Endothelial cell of umbilical vein (primary cell): ENCODE results near the gene INPP5J. TPM values are rescaled to one million over a fixed set of nuclear protein-coding genes. Genes with fewer than 3 reads are reported as not detected.

Source experiments
- BruUV-seq: library from RNA; stranded (reverse); fragments of 400-500 nt; replicated peaks from 2 replicates; lab custom pipeline; 2021; lab: Mats Ljungman, UMichigan
- CTCF ChIA-PET: fragments of 300-600, 350-600 bp; sonication (Branson Sonifier 250); formaldehyde crosslinking; loops from one replicate; lab custom pipeline; 2021; ENCODE audit warnings: antibody characterized with exemption, inconsistent platforms; lab: Charles Lee
- POLR2A ChIA-PET: fragments of 300-600, 350-600 bp; sonication (Branson Sonifier 250); formaldehyde crosslinking; loops from one replicate; lab custom pipeline; 2021; ENCODE audit warnings: antibody characterized with exemption, inconsistent platforms; lab: Charles Lee
- DNase-seq: peaks from one replicate; pipeline ENCODE4 v3.0.0-alpha.2; 2011; ENCODE audit warnings: low read depth, low spot score
- FAIRE-seq: peaks from 2 replicates; lab custom pipeline; 2011; peaks lifted over from hg19 to GRCh38; lab: Jason Lieb, UNC
- H2AFZ ChIP-seq: 2 replicates; pipeline ENCODE4 v1.6.0; 2012; ENCODE audit warnings: low read depth, low read length, control low read depth, inconsistent platforms
- H3K27ac ChIP-seq: 2 replicates; pipeline ENCODE4 v1.5.1; 2011; ENCODE audit warnings: low read depth, mild to moderate bottlenecking, control low read depth, low read length, moderate library complexity; ENCODE audit not compliant: insufficient read depth
- H3K27me3 ChIP-seq, 2 experiments: 2 replicates each; pipeline versions ENCODE4 v1.6.0 to v1.6.1; 2011; ENCODE audit warnings: low read length in 2 of 2, mixed read lengths in 1 of 2; ENCODE audit not compliant: control insufficient read depth in 2 of 2, insufficient read depth in 2 of 2
- H3K36me3 ChIP-seq, 2 experiments: 2 replicates in 1 of 2; 3 replicates in 1 of 2; pipeline ENCODE4 v1.5.1; 2011; ENCODE audit warnings: low read length in 2 of 2, mild to moderate bottlenecking in 1 of 2, moderate library complexity in 1 of 2; ENCODE audit not compliant: control insufficient read depth in 2 of 2, insufficient read depth in 2 of 2; ENCODE audit errors: extremely low read depth in 1 of 2
- H3K4me1 ChIP-seq: 3 replicates; pipeline ENCODE4 v1.5.1; 2011; ENCODE audit warnings: mild to moderate bottlenecking, low read length; ENCODE audit not compliant: control insufficient read depth, insufficient read depth; ENCODE audit errors: extremely low read depth
- H3K4me2 ChIP-seq: 2 replicates; pipeline ENCODE4 v1.6.1; 2011; ENCODE audit warnings: low read length, control low read depth, mixed read lengths; ENCODE audit not compliant: insufficient read depth
- H3K4me3 ChIP-seq, 3 experiments: fragments of 200-600 bp in 1 of 3; sonication (generic), shearing (Covaris generic) in 1 of 3; replicated peaks in 1 of 3; 2 replicates each; pipeline ENCODE4 v1.5.1; 2011 to 2016; ENCODE audit warnings: control low read depth in 3 of 3, low read length in 3 of 3, mild to moderate bottlenecking in 2 of 3, inconsistent platforms in 1 of 3, low read depth in 1 of 3, moderate library complexity in 1 of 3; ENCODE audit not compliant: insufficient read depth in 1 of 3
- H3K79me2 ChIP-seq: 2 replicates; pipeline ENCODE4 v1.6.0; 2012; ENCODE audit warnings: low read length, inconsistent platforms; ENCODE audit not compliant: control insufficient read depth, insufficient read depth
- H3K9ac ChIP-seq: replicated peaks from 2 replicates; pipeline ENCODE3; 2011; ENCODE audit warnings: low read length, control low read depth; ENCODE audit not compliant: insufficient read depth; ENCODE audit errors: extremely low read depth
- H3K9me1 ChIP-seq: replicated peaks from 3 replicates; pipeline ENCODE4 v1.6.0; 2011; ENCODE audit warnings: mild to moderate bottlenecking, low read length; ENCODE audit not compliant: control insufficient read depth, insufficient read depth; ENCODE audit errors: extremely low read depth
- H3K9me3 ChIP-seq: replicated peaks from 2 replicates; pipeline ENCODE4 v1.5.1; 2012; ENCODE audit warnings: low read length, inconsistent platforms; ENCODE audit not compliant: control insufficient read depth, insufficient read depth
- H4K20me1 ChIP-seq: replicated peaks from 2 replicates; pipeline ENCODE3; 2011; ENCODE audit warnings: mild to moderate bottlenecking, low read length; ENCODE audit not compliant: control insufficient read depth, insufficient read depth; ENCODE audit errors: extremely low read depth
- EZH2 ChIP-seq: IDR thresholded peaks from 2 replicates; pipeline ENCODE4 v1.6.1; 2012; ENCODE audit warnings: borderline replicate concordance, low read depth, mild to moderate bottlenecking, moderate library complexity, low read length, inconsistent platforms; ENCODE audit not compliant: severe bottlenecking
- FOS ChIP-seq: IDR thresholded peaks from 2 replicates; pipeline ENCODE4 v1.6.1; 2011; ENCODE audit warnings: mild to moderate bottlenecking, low read length, moderate library complexity, borderline replicate concordance; ENCODE audit not compliant: insufficient read depth
- GATA2 ChIP-seq: IDR thresholded peaks from 2 replicates; pipeline ENCODE4 v1.7.0; 2011; ENCODE audit warnings: low read depth, mild to moderate bottlenecking, moderate library complexity, mixed read lengths, low read length; ENCODE audit not compliant: insufficient read length, insufficient read depth
- JUN ChIP-seq: IDR thresholded peaks from 2 replicates; pipeline ENCODE4 v1.6.1; 2011; ENCODE audit warnings: borderline replicate concordance, low read depth; ENCODE audit not compliant: insufficient read length, insufficient read depth
- MYC ChIP-seq: IDR thresholded peaks from one replicate; pipeline ENCODE4 v1.6.1; 2011; ENCODE audit warnings: mild to moderate bottlenecking, low read depth, low read length
- POLR2A ChIP-seq: IDR thresholded peaks from 2 replicates; pipeline ENCODE4 v1.6.1; 2012; ENCODE audit warnings: low read depth, mild to moderate bottlenecking, control low read depth, low read length
- POLR2AphosphoS5 ChIP-seq: IDR thresholded peaks from 2 replicates; pipeline ENCODE4 v1.6.1; 2012; ENCODE audit warnings: low read depth, mild to moderate bottlenecking, control low read depth, low read length, moderate library complexity; ENCODE audit not compliant: insufficient read depth
- dilution Hi-C: fragments of 300-500 bp; cut with MboI; formaldehyde crosslinking; loops from one replicate; pipeline ENCODE4 v1.15.0; 2019; ENCODE audit warnings: low sequenced_read_pairs; ENCODE audit not compliant: extremely low pct_ligation_motif_present
- intact Hi-C: fragments of 100-400 bp; cut with micrococcal nuclease; formaldehyde crosslinking; loops from one replicate; pipeline ENCODE4 v1.10.0; 2022
- polyA plus RNA-seq, 4 experiments: library from polyadenylated mRNA; depleted of rRNA in 3 of 4; stranded (reverse) in 3 of 4; unstranded in 1 of 4; fragments of >200 nt; gene quantifications; 2 replicates each; pipeline versions ENCODE4 v1.2.1 to v1.2.3, GENCODE V29; 2011 to 2012; ENCODE audit warnings: missing spikeins in 1 of 4
- total RNA-seq: library from RNA; stranded (reverse); gene quantifications from 2 replicates; pipeline ENCODE4 v1.2.3, GENCODE V29; 2021
- TF ChIP-seq, protein P1 (sequence below), 2 donors: IDR thresholded peaks; 1 replicate in 1 of 2; 2 replicates in 1 of 2; pipeline ENCODE4 v1.5.1; 2011; ENCODE audit warnings: low read length in 2 of 2, mild to moderate bottlenecking in 2 of 2, moderate library complexity in 2 of 2, control low read depth in 1 of 2, inconsistent platforms in 1 of 2, low read depth in 1 of 2; ENCODE audit not compliant: insufficient read depth in 1 of 2; ENCODE audit errors: extremely low read depth in 1 of 2
- TF ChIP-seq, protein P2 (sequence below): IDR thresholded peaks from 2 replicates; pipeline ENCODE4 v1.6.1; 2011; ENCODE audit not compliant: insufficient read depth, insufficient read length

Gene INPP5J
- total and polyA plus RNA-seq, 2 donors (not counting 3 experiments of a cell fraction or from before 2014, with no cell fraction given) = 0.43 to 0.49 TPM

DNA sequence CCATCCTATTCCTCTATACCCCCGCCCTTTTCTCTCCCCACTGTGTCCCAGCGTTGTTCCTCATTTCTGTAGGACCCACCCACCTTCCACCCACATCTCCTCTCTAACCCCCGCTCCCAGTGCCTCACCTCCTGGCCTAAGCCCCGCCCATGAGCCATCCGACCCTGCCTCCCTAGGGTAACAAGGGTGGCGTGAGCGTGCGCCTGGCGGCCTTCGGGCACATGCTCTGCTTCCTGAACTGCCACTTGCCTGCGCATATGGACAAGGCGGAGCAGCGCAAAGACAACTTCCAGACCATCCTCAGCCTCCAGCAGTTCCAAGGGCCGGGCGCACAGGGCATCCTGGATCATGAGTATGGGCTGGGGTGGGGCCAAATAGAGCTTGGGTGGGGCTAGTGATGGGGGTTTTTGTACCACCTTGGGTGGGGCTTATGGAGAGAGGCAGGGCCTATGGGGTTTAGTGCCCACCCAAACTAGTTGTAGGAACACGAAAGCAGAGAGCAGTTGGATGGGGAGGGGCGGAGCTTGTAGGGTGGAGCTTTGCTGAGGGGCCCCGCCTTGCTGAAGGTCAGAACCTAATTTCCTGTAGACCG is 4.5 kb downstream of the INPP5J start:
- H3K9ac ChIP-seq = no peak overlapping the region
- no TSS peak for BruUV-seq
- peaks cover 0 to 4% of the 10 kb centered on the region in 2 experiments for H3K27me3 ChIP-seq
- H2AFZ ChIP-seq = no peak overlapping the region
- no peak for FAIRE-seq
- no peak for DNase-seq
- TF ChIP-seq FOS (no peak), POLR2AphosphoS5 (no peak), POLR2A (no peak), EZH2 (no peak), GATA2 (no peak), JUN (no peak), MYC (no peak)
- TF ChIP-seq, protein P1, sequence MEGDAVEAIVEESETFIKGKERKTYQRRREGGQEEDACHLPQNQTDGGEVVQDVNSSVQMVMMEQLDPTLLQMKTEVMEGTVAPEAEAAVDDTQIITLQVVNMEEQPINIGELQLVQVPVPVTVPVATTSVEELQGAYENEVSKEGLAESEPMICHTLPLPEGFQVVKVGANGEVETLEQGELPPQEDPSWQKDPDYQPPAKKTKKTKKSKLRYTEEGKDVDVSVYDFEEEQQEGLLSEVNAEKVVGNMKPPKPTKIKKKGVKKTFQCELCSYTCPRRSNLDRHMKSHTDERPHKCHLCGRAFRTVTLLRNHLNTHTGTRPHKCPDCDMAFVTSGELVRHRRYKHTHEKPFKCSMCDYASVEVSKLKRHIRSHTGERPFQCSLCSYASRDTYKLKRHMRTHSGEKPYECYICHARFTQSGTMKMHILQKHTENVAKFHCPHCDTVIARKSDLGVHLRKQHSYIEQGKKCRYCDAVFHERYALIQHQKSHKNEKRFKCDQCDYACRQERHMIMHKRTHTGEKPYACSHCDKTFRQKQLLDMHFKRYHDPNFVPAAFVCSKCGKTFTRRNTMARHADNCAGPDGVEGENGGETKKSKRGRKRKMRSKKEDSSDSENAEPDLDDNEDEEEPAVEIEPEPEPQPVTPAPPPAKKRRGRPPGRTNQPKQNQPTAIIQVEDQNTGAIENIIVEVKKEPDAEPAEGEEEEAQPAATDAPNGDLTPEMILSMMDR (IDR thresholded peaks at IDR 0.05; ENCODE audit: extremely low read depth in 1 of 2, insufficient read depth in 1 of 2, low read depth in 1 of 2, low read length in 2 of 2) = no peak
- TF ChIP-seq, protein P2, sequence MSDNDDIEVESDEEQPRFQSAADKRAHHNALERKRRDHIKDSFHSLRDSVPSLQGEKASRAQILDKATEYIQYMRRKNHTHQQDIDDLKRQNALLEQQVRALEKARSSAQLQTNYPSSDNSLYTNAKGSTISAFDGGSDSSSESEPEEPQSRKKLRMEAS = no peak
- dilution Hi-C loops (no loop called here), intact Hi-C loops (no loop called here)
- no peak overlapping the region for H3K27ac ChIP-seq
- H3K4me3 ChIP-seq = no peak overlapping the region
- ChIA-PET POLR2A (interaction anchor here (0.6 kb wide), 1 partner anchor 171 kb away, joined by 5 read pairs; no protein-coding TSS in a partner anchor), CTCF (interaction anchor here (1.1 to 1.6 kb wide), 3 partner anchors 17 to 21 kb away, joined by 3 to 10 read pairs (median 4); partner anchors contain the start of gene SELENOM)
- no peaks in the 10 kb centered on the region for H3K4me1 ChIP-seq
- H3K9me1 ChIP-seq = no peaks in the 10 kb centered on the region
- no peaks in the 10 kb centered on the region for H4K20me1 ChIP-seq
- no peak overlapping the region for H3K4me2 ChIP-seq
- no peaks in the 10 kb centered on the region for H3K36me3 ChIP-seq
- H3K9me3 ChIP-seq = no peaks in the 10 kb centered on the region
- no peaks in the 10 kb centered on the region for H3K79me2 ChIP-seq
